A673 (cell line): ENCODE data around the gene SEMA4G. TPM values are rescaled to one million over a fixed set of nuclear protein-coding genes. Genes with fewer than 3 reads are reported as not detected.
A peak's percentile ranks its signal among the peaks of the same experiment; 100 is the strongest.

Experiments used
- BruUV-seq: library from RNA; stranded (reverse); fragments of 400-500 nt; replicated peaks from 2 replicates; lab custom pipeline; 2021; lab: Mats Ljungman, UMichigan
- CTCF ChIA-PET: fragments of 300-600 bp; sonication (Branson Sonifier 250); formaldehyde crosslinking; loops from one replicate; lab custom pipeline; 2022; ENCODE audit warnings: antibody characterized with exemption; lab: Charles Lee
- POLR2A ChIA-PET: fragments of 300-600 bp; sonication (Branson Sonifier 250); formaldehyde crosslinking; loops from one replicate; lab custom pipeline; 2022; ENCODE audit warnings: antibody characterized with exemption; ENCODE audit not compliant: low non-redundant PET; lab: Charles Lee
- DNase-seq: peaks from one replicate; pipeline ENCODE4 v3.0.0-alpha.2; 2015; ENCODE audit warnings: low spot score
- H3K27ac ChIP-seq: fragments of 200-600 bp; sonication (generic); 2 replicates; pipeline ENCODE4 v1.5.1; 2016; ENCODE audit warnings: mixed run types, low read depth, mild to moderate bottlenecking, mixed read lengths, antibody characterized with exemption, low read length; ENCODE audit not compliant: poor library complexity, severe bottlenecking
- H3K27me3 ChIP-seq: fragments of 200-600 bp; sonication (generic); replicated peaks from 2 replicates; pipeline ENCODE4 v1.6.1; 2017; ENCODE audit warnings: mixed run types, low read depth, mild to moderate bottlenecking, mixed read lengths, antibody characterized with exemption, low read length; ENCODE audit not compliant: insufficient read depth, poor library complexity
- H3K36me3 ChIP-seq: fragments of 200-600 bp; sonication (generic); 2 replicates; pipeline ENCODE4 v1.6.1; 2016; ENCODE audit warnings: mixed run types, mild to moderate bottlenecking, mixed read lengths, antibody characterized with exemption, low read length; ENCODE audit not compliant: insufficient read depth, poor library complexity, severe bottlenecking
- H3K4me1 ChIP-seq: fragments of 200-600 bp; sonication (generic); 2 replicates; pipeline ENCODE4 v1.6.1; 2017; ENCODE audit warnings: mixed run types, mild to moderate bottlenecking, mixed read lengths, antibody characterized with exemption, low read length; ENCODE audit not compliant: insufficient read depth, poor library complexity, severe bottlenecking
- H3K4me3 ChIP-seq: fragments of 200-600 bp; sonication (generic); 2 replicates; pipeline ENCODE4 v1.5.1; 2016; ENCODE audit warnings: low read depth, mixed run types, mild to moderate bottlenecking, mixed read lengths, low read length; ENCODE audit not compliant: poor library complexity, severe bottlenecking
- H3K9me3 ChIP-seq: fragments of 200-600 bp; sonication (generic); 2 replicates; pipeline ENCODE4 v1.6.1; 2016; ENCODE audit warnings: mixed run types, low read depth, mild to moderate bottlenecking, mixed read lengths, antibody characterized with exemption, low read length; ENCODE audit not compliant: poor library complexity, severe bottlenecking
- EZH2 ChIP-seq: fragments of 200-600 bp; sonication (generic); IDR thresholded peaks from 2 replicates; pipeline ENCODE4 v1.6.1; 2017; ENCODE audit warnings: borderline replicate concordance, low read depth, mild to moderate bottlenecking, mixed read lengths, antibody characterized with exemption, low read length; ENCODE audit not compliant: poor library complexity, severe bottlenecking
- intact Hi-C: fragments of 100-400 bp; cut with micrococcal nuclease; formaldehyde crosslinking; loops from one replicate; pipeline ENCODE4 v1.10.0; 2022; ENCODE audit not compliant: unreplicated experiment
- total RNA-seq: library from RNA; stranded (reverse); gene quantifications from 2 replicates; pipeline ENCODE4 v1.2.3, GENCODE V29; 2021
- TF ChIP-seq, protein P1 (sequence below): fragments of 300-800, 200-600 bp; sonication (generic); conservative IDR thresholded peaks from 2 replicates; pipeline ENCODE4 v1.5.1; 2017; ENCODE audit warnings: low read depth, mild to moderate bottlenecking, antibody characterized with exemption, low read length, moderate library complexity, mixed read lengths

The SEMA4G gene
- total RNA-seq, 1 experiment from 2014 or later: 6.1 TPM

DNA sequence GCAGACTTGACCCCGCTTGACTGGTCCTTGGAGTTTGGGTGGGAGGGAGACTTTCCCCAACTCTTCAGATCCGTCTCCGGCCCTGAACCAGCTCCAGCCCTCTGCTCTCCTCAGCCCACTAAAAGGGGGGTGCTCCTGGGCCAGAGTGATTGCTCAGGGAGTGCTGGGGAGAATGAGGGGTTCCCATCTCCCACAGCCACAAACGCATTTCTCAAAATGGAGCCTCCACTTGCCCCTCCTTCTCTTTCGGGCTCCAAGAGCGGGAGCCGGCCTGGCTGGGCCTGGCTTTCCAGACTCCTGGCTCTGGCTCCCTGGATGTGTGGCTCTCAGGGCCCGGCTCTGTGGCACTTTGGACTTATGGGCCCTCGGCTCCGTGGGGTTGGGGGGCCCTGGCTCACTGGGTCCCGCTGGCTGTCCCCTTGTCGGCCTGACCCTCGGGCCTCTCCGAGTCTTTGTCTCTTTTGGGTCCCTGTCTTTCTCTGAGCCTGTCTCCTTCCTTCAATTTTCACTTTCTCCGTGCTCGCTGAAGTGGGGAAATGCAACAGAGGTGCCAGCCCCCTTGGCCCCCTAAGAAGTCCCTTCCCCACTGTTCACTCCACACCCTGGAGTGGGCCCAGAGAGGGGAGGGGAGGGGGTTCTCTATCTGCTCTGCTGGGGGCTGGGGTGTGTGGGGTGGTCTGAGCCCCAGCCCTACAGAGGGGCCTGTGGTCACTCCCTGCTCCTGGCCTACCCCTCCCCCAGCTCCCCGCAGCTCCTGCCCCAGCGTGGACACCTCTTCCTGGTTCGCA is 31.0 kb downstream of the SEMA4G start:
- H3K27me3 ChIP-seq: no peaks in the 10 kb centered on the region
- peaks cover 20% of the 10 kb centered on the region for H3K36me3 ChIP-seq
- ChIA-PET CTCF (interaction anchor here (1.3 kb wide), 1 partner anchor 14 kb away, joined by 5 read pairs; no protein-coding TSS in a partner anchor), POLR2A (interaction anchor here (0.6 kb wide), 1 partner anchor 11 kb away, joined by 3 read pairs; no protein-coding TSS in a partner anchor)
- no TSS peak for BruUV-seq
- TF ChIP-seq, protein P1, sequence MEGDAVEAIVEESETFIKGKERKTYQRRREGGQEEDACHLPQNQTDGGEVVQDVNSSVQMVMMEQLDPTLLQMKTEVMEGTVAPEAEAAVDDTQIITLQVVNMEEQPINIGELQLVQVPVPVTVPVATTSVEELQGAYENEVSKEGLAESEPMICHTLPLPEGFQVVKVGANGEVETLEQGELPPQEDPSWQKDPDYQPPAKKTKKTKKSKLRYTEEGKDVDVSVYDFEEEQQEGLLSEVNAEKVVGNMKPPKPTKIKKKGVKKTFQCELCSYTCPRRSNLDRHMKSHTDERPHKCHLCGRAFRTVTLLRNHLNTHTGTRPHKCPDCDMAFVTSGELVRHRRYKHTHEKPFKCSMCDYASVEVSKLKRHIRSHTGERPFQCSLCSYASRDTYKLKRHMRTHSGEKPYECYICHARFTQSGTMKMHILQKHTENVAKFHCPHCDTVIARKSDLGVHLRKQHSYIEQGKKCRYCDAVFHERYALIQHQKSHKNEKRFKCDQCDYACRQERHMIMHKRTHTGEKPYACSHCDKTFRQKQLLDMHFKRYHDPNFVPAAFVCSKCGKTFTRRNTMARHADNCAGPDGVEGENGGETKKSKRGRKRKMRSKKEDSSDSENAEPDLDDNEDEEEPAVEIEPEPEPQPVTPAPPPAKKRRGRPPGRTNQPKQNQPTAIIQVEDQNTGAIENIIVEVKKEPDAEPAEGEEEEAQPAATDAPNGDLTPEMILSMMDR: no peak
- TF ChIP-seq EZH2: no peak
- H3K4me1 ChIP-seq: peaks cover 38% of the 10 kb centered on the region
- intact Hi-C loops: no loop called here
- H3K27ac ChIP-seq: peak overlapping the region; percentile 98
- peak overlapping the region; percentile 88 for H3K4me3 ChIP-seq
- no peaks in the 10 kb centered on the region for H3K9me3 ChIP-seq
- DNase-seq: peak; percentile 45

DNA sequence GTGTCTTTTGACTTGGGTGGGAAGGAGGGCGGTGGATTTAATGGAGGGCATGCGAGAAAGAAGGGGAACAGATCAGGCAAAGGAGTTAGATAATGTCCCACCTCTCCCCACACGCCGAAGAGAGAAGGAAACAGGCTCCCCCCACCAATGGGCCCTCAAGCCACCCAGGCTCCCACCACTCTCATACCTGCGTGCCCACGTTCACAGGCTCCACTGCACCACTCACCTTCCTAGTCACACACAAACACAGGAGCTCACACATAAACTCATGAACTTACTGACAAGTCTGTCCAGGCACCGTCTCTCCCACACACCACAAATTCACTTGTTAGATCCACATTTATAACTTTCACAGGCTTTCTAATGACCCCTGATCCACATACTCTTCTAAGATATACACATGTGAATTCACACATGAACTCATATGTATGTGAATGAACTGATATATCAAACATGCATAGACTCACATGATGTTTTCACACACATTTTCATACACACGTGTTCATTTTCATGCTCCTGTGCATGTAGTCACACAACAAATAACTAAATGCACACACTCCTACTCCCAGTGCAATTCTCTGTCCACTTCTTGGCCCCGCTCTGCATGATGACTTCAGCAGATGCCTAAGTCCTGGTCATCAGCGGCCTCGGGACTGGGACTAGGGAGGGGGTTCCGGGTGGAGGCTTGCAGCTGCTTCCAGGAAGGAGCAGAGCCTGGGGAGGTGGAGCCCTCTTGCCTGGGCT is 31.8 kb downstream of the SEMA4G start:
- peak overlapping the region; percentile 88 for H3K4me3 ChIP-seq
- H3K4me1 ChIP-seq: peaks cover 32% of the 10 kb centered on the region
- TSS peak; percentile 42 for BruUV-seq
- no peak for DNase-seq
- peak overlapping the region; percentile 98 for H3K27ac ChIP-seq
- intact Hi-C loops: no loop called here
- no peaks in the 10 kb centered on the region for H3K27me3 ChIP-seq
- CTCF ChIA-PET: no interaction called here
- H3K36me3 ChIP-seq: peaks cover 27% of the 10 kb centered on the region
- POLR2A ChIA-PET: no interaction called here
- TF ChIP-seq, protein P1: no peak
- no peak for TF ChIP-seq EZH2
- H3K9me3 ChIP-seq: no peaks in the 10 kb centered on the region

DNA sequence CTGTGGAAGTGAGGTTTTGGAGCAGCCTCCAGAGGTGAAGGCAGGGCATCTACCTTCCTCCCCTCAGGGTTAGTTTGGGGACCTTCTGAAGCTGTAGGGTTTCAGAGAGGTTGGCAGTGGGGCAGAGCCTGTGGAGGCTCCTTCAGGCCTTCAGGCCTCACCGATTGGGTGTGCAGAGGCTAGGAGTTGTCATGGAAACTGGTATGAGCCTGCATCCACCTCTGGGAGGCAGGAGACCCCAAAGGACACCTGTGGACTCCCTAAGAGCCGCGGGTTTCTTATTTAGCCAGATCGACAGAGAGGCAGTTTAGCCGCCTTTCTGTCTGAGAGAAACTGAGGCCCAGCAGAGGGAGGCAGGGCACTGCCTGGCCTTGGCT is 32.3 kb downstream of the SEMA4G start:
- DNase-seq: no peak
- TF ChIP-seq, protein P1: no peak
- no peak for TF ChIP-seq EZH2
- Histone ChIP-seq H3K9me3 (no peaks in the 10 kb centered on the region), H3K4me1 (peaks cover 26% of the 10 kb centered on the region), H3K27me3 (no peaks in the 10 kb centered on the region), H3K27ac (peak overlapping the region; percentile 98), H3K36me3 (peaks cover 32% of the 10 kb centered on the region), H3K4me3 (no peak overlapping the region)
- ChIA-PET CTCF (no interaction called here), POLR2A (no interaction called here)
- BruUV-seq: no TSS peak
- intact Hi-C loops: no loop called here
